CD4-positive, alpha-beta T cell treated with Interleukin-15 for 1 hour (primary cell): Measurements from ENCODE around the gene WAPL.

Experiments used
- DNase-seq: peaks from one replicate; pipeline ENCODE4 v3.0.0-alpha.2; 2020

Gene WAPL

DNA sequence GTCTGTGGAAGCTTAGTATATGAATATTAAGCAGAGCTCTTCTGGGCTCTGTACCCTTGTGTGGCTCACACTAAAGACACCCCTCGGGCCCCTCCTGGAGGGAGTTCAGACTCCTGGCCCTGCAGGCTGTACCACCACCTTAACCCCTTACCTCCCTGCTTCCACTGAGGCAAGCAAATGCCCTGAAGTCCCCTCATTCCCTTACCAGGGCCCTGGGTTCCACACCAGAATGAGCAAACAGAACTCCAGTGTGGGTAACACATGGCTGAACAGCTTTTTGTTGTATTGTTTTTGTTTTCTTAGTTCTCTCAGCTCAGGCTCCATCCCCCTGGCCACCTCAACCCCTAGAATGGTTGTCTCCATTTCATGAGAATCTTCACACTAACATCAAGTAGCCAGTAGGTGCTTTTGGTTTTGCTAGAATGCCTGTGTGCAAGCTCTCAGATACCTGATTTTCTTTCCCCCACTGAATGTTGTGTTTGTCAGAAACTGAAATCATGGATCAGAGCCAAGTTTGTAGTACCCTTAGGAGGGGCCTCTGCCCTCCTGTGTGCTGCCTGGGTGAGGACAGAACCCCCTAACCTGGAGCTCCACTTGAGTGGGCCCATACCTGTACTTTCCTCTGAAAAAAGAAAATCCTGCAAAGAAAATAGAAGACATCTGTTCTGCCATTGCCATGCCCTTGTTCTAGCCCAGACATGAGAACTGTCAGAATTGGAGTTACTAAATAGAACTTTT is 2.8 kb upstream of the WAPL start:
- no peak for DNase-seq

DNA sequence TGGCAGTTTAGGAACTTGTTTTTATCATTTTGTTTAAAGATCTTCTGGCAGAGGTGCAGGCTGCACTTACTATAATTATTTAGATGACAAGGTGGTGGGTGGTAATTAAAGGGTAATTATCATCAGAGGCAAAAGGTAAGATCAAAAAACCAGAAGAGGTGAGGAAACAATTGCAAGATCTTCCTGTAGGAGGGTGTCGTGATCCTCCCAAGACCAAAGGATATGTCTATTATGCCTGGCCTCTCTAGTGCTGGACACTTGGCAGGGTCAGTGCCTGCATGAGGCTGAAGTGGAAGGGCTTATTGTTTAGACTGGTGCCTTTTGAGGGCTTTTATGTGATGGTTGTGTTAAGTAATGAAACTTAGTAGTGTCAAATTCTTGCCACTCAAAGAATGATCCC is 1.8 kb upstream of the WAPL start:
- no peak for DNase-seq

DNA sequence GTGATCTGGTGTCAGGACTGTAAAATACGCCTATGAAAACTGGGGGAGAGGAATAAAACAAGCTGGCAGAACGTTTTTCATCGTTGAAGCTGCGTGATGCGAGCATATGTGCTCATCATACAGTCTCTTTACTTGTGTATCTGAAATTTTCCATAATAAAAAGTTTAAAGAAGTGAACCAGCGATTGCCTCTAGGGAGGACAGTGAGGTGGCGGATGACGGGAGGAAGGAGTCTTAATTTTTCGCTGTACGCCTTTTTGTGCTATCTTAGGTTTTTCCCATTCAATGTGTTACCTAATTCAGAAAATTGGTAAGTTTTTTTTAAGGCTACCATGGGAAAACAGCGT is 891 bp upstream of the WAPL start:
- no peak for DNase-seq

DNA sequence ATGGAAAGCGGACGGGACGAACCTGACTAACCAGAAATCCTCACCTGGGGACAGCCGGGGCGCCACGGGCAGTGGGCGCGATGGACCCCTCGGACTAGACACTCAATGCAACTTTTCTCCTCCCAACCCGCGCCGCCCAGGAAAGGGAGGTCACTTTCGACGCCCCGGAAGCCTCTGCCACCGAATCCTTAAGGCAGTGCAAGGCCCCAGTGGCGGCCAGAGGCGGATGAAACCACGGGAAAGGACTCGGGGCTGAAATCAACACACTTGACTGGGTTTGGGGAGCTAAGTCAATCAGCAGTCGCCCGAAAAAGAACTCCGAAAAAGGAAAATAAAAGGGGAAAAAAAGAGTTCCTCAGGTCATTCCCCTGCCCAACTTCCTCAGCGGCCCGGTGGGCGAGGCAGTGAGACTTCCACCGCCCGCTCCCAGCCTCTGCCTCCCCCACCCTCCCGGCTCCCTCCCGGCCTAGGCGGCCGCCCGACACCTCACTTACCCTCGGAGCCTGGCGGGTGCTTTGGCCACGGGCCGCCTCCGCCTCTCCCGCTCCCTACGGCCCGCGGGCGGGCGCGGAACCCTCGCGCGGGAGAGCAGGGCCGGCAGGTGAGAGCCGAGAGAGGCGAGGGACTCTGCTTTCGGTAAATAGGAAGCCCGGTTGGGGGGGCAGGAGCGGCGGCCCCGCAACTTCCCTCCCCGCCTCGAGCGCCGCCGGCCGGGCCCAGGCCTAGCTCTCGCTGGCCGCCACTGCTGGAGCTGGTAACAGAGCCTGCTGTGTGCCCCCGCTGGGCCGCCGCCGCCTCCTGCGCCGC is 518 bp downstream of the WAPL start:
- peak; percentile 37 for DNase-seq

DNA sequence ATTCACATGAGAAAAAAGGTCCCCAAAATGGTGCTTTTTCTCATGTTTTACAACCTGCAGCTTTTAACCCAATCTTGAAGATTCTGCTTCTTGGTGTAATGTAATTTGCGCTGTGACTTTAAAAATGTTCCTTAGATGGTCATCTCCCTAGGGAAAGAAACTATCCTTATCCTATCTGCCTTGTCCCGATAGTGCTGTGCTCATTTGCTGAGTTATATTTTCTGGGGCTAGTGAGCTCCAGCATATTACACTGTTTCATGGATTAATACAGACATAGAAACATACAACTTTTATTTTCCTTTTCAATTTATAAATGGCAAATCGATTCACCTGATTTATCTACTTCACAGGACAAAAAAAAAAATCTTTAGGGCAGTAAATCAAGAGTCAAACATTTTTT is 2.8 kb downstream of the WAPL start:
- no peak for DNase-seq

DNA sequence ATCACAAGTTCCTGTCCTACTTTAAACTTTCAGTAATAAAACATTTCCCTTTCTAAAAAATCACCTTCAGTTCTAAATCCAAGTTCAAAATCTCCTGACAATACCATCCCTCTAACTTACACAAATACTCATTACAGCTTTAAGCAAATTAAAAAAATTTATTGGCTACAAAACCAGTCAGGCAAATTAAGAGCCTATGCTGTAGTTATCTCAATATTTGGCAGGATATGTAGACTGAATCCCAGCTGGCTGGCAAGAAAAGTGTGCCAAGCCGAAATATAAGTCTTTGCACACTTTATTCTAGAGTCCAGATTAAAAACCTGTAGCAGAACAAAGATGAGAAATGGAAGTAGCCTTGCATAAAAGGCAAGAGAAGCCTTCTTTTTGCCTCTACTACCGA is 9.5 kb downstream of the WAPL start:
- DNase-seq: no peak

DNA sequence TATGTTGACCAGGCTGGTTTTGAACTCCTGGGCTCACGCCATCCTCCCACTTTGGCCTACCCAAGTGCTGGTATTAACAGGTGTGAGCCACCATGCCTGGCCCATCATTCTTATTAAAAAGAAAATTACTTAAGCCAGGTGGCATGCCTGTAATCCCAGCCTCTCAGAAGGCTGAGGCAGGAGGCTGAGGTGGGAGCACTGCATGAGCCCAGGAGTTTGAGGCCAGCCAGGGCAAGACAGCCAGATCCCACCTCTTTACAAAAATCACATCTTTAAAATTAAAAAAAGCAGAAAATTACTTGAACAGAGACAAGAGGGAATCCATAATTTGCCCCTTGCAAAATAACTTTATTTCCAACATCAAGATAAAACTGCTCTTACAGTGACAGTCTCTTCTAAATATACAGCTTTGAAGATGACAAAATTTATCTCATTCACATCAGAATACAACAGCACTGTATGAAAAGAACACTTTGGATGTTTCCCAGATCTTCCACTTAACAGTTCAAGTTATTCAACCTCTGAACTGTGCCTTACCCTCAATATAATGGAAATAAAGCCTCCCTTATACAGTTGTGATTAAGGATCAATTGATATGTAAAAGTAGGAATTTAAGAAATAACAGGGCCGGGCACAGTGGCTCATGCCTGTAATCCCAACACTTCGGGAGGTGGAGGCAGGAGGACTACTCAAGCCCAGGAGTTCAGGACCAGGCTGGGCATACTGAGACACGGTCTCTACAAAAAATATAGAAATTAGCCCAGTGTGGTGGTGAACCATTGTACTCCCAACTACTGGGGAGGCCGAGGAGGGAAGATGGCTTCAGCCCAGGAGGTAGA is 10.3 kb downstream of the WAPL start:
- no peak for DNase-seq

DNA sequence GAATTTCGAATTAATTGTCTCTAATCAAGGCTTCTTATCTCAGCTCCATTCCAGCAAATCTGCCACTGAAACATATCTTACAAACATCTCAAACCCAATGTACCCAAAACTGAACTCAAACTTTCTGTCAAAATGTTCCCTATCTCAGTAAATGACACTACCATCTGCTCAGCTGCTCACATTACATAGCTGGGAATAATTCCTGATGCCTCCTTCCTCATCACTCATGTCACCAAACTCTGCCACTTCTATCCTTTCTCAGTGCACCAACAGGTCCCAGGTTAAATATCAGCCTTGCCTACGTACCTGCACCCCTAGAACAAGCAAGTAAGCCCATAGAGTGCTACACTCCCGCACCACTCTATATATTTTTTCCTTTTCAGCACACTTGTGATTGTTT is 12.4 kb downstream of the WAPL start:
- DNase-seq: no peak

DNA sequence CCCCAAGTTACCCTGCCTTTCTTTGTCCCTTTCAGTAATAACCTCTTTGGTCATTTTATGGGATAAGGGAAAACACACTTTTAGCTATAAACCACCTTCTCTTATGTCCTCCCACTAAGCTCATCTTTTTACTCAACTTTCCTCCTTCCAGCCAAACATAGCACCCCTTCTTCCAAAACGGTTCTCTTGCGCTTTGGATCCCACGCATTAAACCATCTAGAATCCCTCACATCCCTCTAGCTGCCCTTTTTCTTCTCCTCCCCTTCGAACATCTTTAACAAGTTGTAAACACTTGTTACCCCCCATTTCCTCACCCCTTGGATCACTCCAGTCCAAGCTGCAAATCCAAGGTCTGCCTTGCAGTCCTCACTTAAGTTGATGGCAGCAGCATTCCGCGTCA is 13.4 kb downstream of the WAPL start:
- no peak for DNase-seq

DNA sequence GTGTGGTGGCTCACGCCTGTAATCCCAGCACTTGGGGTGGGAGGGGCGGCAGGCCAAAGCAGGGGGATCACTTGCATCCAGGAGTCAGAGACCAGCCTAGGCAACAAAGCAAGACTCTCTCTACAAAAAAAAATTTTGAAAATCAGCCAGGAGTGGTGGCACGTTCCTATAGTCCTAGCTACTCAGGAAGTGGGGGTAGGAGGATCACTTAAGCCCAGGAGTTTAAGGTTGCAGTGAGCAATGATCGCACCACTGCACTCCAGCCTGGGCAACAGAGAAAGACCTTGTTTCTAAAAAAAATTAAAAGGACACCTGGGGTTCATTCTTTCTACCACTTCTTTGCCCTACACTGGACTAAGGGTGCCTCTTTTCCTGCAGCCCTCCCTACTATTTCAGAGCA is 15.1 kb downstream of the WAPL start:
- DNase-seq: no peak

DNA sequence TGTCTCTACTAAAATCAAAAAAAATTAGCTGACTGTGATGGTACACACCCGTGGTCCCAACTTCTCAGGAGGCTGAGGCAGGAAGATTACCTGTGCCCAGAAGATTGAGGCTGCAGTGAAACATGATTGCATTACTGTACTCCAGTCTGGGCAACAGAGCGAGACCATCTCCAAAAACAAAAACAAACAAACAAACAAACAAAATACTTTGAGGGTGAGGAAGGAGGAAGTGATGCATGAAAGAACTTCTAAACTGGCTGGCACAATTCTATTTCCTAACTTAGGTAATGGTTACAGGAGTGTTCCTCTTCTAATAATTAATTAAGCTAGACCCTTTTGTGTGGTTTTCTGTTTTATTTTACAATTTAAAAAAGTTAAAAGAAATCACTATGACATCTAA is 15.5 kb downstream of the WAPL start:
- no peak for DNase-seq

DNA sequence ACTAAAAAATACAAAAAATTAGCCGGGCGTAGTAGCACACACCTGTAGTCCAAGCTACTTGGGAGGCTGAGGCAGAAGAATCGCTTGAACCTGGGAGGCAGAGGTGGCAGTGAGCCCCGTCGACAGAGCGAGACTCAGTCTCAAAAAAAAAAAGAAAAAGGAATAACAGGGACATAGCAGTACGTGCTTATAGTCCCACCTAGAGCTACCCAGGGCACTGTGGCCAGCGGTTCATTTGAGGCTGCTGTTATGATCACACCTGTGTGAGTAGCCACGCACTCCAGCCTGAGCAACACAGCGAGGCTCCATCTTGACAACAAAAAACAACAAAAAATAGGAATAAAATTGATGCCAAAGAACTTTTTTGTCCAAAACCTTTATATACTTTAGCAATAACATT is 17.1 kb downstream of the WAPL start:
- no peak for DNase-seq

DNA sequence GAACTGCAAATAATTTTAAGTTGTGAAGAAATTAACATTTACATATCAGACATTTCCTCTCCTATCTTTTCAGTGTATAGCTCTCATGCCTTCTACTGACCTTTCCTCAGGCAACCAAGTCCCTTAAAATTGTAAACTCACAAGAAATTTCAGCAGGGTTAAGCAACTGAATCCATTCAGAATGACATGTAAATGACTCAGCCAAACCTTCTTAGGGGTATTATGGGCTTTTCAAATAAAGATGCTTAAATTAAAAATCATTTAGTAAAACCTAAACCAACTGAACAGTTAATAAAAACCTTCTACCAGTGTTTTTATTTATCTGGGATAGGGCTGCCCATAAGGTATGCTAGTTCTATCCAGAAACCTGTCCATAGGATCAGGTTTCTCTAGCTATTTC is 20.7 kb downstream of the WAPL start:
- no peak for DNase-seq

DNA sequence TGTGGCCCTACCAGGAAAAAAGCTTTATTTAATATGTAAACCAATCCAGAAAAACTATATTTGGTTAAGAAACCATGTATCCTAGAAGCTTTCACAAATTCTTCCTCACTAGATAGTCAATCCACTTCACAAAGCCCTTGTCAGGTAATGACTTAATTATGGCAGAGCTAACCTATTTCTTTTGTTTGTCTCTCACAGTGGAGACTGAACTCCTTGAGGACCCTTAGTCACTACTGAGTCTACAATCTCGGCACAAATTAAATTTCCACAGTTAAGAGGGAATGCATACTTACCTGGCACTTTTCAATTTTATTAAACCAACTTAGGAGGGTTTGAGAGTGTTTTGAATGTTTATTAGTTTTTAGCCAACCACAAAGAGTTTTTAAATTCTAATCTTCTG is 23.0 kb downstream of the WAPL start:
- DNase-seq: no peak

DNA sequence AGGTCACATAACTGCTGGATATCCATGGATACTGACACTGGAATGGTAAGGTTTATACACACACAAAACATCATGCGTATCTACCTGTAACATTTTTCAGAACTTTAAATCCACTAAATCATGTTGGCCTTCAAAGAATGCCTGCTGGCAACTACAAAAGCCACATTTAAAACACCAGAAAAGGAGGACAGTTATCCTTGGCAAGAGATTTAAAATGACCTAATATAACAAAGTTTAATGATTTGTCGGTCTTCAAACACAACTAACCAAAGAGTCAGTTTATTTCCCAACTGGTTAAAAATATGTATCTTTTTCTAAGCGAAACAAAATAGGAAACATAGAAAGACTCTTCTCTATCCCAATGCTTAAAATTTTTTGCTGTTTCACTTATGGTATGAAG is 24.0 kb downstream of the WAPL start:
- no peak for DNase-seq

DNA sequence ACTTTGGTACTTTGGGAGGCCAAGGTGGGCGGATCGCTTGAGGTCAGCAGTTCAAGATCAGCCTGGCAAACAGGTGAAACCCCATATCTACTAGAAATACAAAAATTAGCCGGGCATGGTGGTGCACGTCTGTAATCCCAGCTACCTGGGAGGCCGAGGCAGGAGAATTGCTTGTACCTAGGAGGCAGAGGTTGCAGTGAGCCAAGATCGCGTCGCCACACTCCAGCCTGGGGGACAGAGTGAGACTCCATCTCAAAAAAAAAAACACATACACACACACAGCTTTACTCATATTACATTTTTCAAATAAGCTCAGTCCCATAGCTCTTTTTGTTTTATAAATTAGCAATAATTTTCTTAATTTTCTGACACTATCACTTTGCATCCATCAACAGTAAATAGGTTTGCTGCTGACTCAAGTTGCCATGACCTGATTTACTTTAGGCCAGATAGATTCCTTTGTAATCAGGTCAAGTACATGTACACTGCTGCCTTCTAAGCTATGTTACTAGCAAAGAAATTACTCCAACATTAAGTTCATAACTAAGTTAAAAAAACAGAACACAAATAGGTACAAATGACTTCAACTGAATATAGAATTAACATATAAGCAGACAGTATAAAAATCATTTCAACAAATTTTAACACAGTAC is 31.5 kb downstream of the WAPL start:
- DNase-seq: no peak

DNA sequence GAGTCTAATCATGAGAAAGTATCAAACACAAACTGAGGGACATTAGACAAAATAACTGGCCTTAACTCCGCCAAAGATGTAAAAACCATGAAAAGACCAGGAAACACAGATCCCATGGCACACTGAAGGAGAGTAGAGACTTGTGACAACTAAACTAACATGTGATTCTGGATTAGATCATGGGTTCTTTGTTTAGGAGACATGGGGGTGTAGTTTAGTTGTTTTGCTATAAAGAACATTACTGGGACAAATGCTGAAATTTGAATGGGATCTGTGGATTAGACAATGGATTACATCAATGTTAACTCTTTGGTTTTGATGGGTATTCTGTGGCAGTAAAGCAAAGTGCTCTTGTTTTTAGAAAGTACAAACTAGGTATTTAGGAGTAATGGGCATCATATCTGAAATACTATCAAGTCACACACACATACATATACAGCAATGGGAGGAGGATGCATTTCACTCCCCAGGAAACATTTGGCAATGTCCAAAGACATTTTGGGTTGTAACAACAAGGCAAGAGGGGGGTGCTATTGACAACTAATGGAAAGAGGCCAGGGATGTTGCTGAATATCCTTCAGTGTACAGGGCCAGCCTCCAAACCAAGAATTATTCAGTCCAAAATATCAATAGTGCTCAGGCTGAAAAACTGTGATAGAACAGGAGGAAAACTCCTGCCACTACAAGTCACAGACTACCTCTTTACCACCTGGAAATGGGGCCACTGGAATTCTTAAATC is 32.4 kb downstream of the WAPL start:
- DNase-seq: no peak

DNA sequence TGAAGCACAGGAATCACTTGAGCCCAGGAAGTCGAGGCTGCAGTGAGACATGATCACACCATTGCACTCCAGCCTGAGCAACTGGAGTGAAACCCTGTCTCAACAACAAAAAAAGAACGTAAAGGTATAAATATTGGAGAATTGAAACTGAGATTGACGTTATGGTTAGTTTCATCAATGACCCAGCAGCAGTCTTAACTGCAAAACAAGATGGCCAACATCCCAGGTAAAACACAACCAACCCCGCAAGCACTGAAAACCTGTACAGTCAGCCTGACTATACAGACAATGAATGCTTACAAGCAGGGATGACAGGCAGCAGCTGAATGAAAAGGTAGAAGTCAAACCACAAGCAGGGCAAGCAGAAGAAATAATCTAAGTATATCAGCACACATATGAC is 34.7 kb downstream of the WAPL start:
- no peak for DNase-seq

DNA sequence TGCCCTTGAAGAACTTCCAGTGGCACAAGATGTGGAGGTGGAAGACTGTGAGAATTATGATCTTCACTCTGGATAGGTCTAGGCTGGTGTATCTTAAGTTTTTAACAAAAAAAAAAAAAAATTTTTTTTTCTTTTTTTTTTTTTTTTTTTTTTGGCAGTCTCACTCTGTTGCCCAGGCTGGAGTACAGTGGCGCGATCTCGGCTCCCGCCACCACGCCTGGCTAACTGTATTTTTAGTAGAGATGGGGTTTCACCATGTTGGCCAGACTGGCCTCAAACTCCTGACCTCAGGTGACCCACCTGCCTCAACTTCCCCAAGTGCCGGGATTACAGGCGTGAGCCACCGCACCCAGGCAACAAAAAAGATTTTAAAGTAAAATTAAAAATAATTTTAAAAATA is 37.9 kb downstream of the WAPL start:
- no peak for DNase-seq

DNA sequence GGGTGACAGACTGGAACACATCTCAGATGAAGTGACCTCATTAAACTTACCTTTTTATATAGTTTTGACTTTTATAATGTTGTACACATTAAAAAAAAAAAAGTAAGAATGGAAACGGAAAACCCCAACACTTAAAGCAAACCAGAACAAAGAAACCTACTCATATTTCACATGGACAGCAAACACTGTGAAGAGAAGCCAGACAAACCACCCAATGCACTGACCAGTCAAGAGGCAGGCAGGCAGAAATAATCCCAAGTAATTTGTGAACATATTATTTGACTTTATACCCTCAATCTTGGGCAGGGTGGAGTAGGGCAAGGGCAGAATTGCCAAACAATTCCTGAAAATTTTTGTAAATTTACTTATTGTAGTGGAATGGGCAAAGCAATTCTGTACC is 39.8 kb downstream of the WAPL start:
- no peak for DNase-seq

DNA sequence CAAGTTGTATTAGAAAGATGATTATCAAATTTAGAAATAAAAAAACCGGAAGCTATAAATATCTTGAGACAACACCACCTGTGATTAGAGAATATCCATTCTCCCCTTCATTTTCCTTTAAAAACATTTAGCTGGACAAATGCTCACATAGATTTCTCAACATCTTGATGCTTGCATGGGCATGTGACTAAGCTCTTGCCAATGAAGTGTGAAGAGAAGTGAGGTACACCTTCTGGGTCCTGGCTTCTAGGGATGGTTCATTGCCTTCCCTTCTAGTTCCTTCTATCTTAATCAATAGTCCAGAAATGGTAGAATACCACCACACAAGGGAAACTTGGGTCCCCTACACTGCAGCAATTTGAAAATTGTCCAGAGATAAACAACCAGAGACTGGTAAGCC is 41.0 kb downstream of the WAPL start:
- DNase-seq: no peak

DNA sequence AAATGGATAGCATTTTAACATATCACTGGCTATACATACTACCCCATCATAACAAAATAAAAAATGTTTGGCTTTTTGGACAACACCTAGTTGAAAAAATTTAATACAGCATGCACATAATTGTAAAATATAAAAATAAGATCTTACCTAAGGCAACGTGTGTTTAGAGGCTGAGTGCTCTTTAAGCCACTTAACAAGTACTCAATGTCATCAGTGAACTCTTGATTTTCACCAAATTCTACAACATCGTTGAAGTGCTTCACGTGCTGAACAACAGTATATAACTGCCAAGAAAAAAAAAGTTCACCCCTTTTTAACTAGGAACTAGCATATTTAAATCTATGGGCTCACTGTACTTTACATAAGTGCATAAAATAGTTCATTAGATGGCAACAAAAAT is 49.5 kb downstream of the WAPL start:
- no peak for DNase-seq
